Measurements from ENCODE around the gene CEP95. TPM values are rescaled to one million over a fixed set of nuclear protein-coding genes. Genes with fewer than 3 reads are reported as not detected.

CEP95 gene
- total and polyA plus RNA-seq, 10 of the 15 experiments (the other 5 are each of a cell fraction or from before 2014, with no cell fraction given): 17.7 to 54.9 (median 29.6) TPM

- Histone ChIP-seq H3K9me3 (replicated peaks; ENCODE audit: control insufficient read depth, insufficient read depth, low read length) (no peaks in the 10 kb centered on the region), H3K79me2 (ENCODE audit: control insufficient read depth, insufficient read depth, low read length) (peaks cover 31% of the 10 kb centered on the region), H3K4me2 (ENCODE audit: control insufficient read depth, insufficient read depth) (no peak overlapping the region), H3K36me3 (ENCODE audit: control insufficient read depth in 2 of 2, insufficient read depth in 2 of 2, low read length in 1 of 2) (peaks cover 0 to 14% of the 10 kb centered on the region in 2 experiments; a peak in 3 of 4 replicates), H4K20me1 (ENCODE audit: control insufficient read depth, insufficient read depth) (no peaks in the 10 kb centered on the region), H2AFZ (ENCODE audit: control insufficient read depth, low read depth, low read length) (no peak overlapping the region), H3K4me1 (ENCODE audit: control insufficient read depth, insufficient read depth, low read length) (no peaks in the 10 kb centered on the region; the same call in 1 of the 2 replicates), H3K27me3 (replicated peaks in 1 of 2; ENCODE audit: control insufficient read depth in 2 of 2, insufficient read depth in 2 of 2, low read length in 1 of 2) (no peaks in the 10 kb centered on the region), H3K27ac (ENCODE audit: control insufficient read depth, insufficient read depth) (no peak overlapping the region), H3K4me3 (no peak overlapping the region), H3K9ac (ENCODE audit: control insufficient read depth, insufficient read depth, low read length) (no peak overlapping the region)
- in situ Hi-C loops (cut with MboI) (loop anchor here (5.0 kb wide), 2 partner anchors 70 to 170 kb away; no protein-coding TSS in a partner anchor), intact Hi-C loops (cut with micrococcal nuclease; ENCODE audit: unreplicated experiment) (loop anchor here (1.0 to 5.0 kb wide), 3 partner anchors 72 to 185 kb away; no protein-coding TSS in a partner anchor)
- ChIA-PET CTCF (interaction anchor here (0.8 to 17.7 kb wide), 26 partner anchors 7 to 217 kb away, joined by 3 to 350 read pairs (median 5); partner anchors contain the start of genes CEP95 and DDX5), POLR2A (interaction anchor here (0.6 to 1.6 kb wide), 2 partner anchors 13 to 173 kb away, joined by 3 to 7 read pairs; no protein-coding TSS in a partner anchor), SMC1A (ENCODE audit: uncharacterized antibody, unreplicated experiment) (interaction anchor here (0.9 to 4.6 kb wide), 9 partner anchors 9 to 220 kb away, joined by 3 to 121 read pairs (median 4); no protein-coding TSS in a partner anchor), RAD21 (ENCODE audit: unreplicated experiment) (interaction anchor here (0.9 to 9.9 kb wide), 7 partner anchors 13 to 171 kb away, joined by 3 to 174 read pairs (median 6); no protein-coding TSS in a partner anchor)
- no TSS peak for BruUV-seq (replicated peaks)
- 95% methylated on average over 3 of the region's 3 CpGs for WGBS (ENCODE audit: insufficient coverage, insufficient replicate concordance, low lambda C conversion rate, missing lambda C conversion rate)
- DNase-seq (ENCODE audit: low read depth, low spot score) (no peak), FAIRE-seq (peak; percentile 13), ATAC-seq (no peak)
- TF ChIP-seq NFYA (IDR thresholded peaks at IDR 0.05; ENCODE audit: borderline replicate concordance, low read depth, low read length) (no peak), ZBTB33 (IDR thresholded peaks at IDR 0.05) (no peak), ZNF384 (IDR thresholded peaks at IDR 0.05; ENCODE audit: borderline replicate concordance, low read depth, low read length) (no peak), BCL11A (IDR thresholded peaks at IDR 0.05; ENCODE audit: low read depth, low read length) (no peak), CEBPZ (IDR thresholded peaks at IDR 0.05; ENCODE audit: low read depth, low read length) (no peak), JUND (IDR thresholded peaks at IDR 0.05; ENCODE audit: low read depth, low read length) (no peak), NBN (IDR thresholded peaks at IDR 0.05) (no peak), ZNF217 (IDR thresholded peaks at IDR 0.05) (no peak)
Measured at GRCh38 chr17:64491994-64492393, 14.8 kb upstream of the CEP95 start.

All from GM12878 (cell line).